ENCODE results near the gene MEIS2.

The MEIS2 gene

GRCh38 chr15:37040072-37040742, 60.1 kb downstream of the MEIS2 start:
- no peak for DNase-seq (ENCODE audit: low spot score)

GRCh38 chr15:37038716-37039106, 61.6 kb downstream of the MEIS2 start:
- no peak for DNase-seq (ENCODE audit: low spot score)

GRCh38 chr15:37037850-37038715, 62.3 kb downstream of the MEIS2 start:
- no peak for DNase-seq (ENCODE audit: low spot score)

GRCh38 chr15:37037071-37037655, 63.2 kb downstream of the MEIS2 start:
- no peak for DNase-seq (ENCODE audit: low spot score)

- no peak for DNase-seq (ENCODE audit: low spot score)
These were observed 65.3 kb downstream of the MEIS2 start for GRCh38 chr15:37034835-37035748.

- DNase-seq (ENCODE audit: low spot score), result no peak
These were observed 66.0 kb downstream of the MEIS2 start for GRCh38 chr15:37034392-37034791.

- no peak for DNase-seq (ENCODE audit: low spot score)
These were observed 68.1 kb downstream of the MEIS2 start for GRCh38 chr15:37032091-37032775.

- no peak for DNase-seq (ENCODE audit: low spot score)
These were observed 69.2 kb downstream of the MEIS2 start for GRCh38 chr15:37031198-37031597.

- no peak for DNase-seq (ENCODE audit: low spot score)
These were observed 71.6 kb downstream of the MEIS2 start for GRCh38 chr15:37028625-37029296.

GRCh38 chr15:37020852-37021251, 79.5 kb downstream of the MEIS2 start:
- DNase-seq (ENCODE audit: low spot score), result no peak

- no peak for DNase-seq (ENCODE audit: low spot score)
These were observed 80.6 kb downstream of the MEIS2 start for GRCh38 chr15:37019479-37020433.

GRCh38 chr15:37017031-37017625, 83.2 kb downstream of the MEIS2 start:
- no peak for DNase-seq (ENCODE audit: low spot score)

GRCh38 chr15:37016231-37016630, 84.1 kb downstream of the MEIS2 start:
- no peak for DNase-seq (ENCODE audit: low spot score)

GRCh38 chr15:37015451-37015850, 84.9 kb downstream of the MEIS2 start:
- DNase-seq (ENCODE audit: low spot score), result no peak

- DNase-seq (ENCODE audit: low spot score), result no peak
These were observed 85.3 kb downstream of the MEIS2 start for GRCh38 chr15:37015035-37015434.

GRCh38 chr15:37014566-37014965, 85.8 kb downstream of the MEIS2 start:
- no peak for DNase-seq (ENCODE audit: low spot score)

- DNase-seq (ENCODE audit: low spot score), result no peak
These were observed 86.2 kb downstream of the MEIS2 start for GRCh38 chr15:37014137-37014536.

- DNase-seq (ENCODE audit: low spot score), result no peak
These were observed 89.8 kb downstream of the MEIS2 start for GRCh38 chr15:37010595-37010994.

- no peak for DNase-seq (ENCODE audit: low spot score)
These were observed 91.1 kb downstream of the MEIS2 start for GRCh38 chr15:37009288-37009687.

All from activated CD4-positive, alpha-beta T cell treated with anti-CD3 and anti-CD28 coated beads, Interleukin-2, Interleukin-4, amounts not matched to agents 100 ng/mL and 50 ng/mL, durations not matched to agents 16 hours and 8 hours (primary cell).